ENCODE results near the gene CLDN9.

GRCh38 chr16:2974319-2975056 is 38.2 kb upstream of the CLDN9 start:
- TF ChIP-seq POLR2A (IDR thresholded peaks at IDR 0.05; ENCODE audit: low read length) (no peak), GATA1 (IDR thresholded peaks at IDR 0.05; ENCODE audit: low read depth, low read length) (no peak)
